HG03196 (cell line): ENCODE measurements around the gene AUTS2.

Experiments used
- ATAC-seq: cut with Tn5 transposase; IDR thresholded peaks from one replicate; pipeline ENCODE4 v1.9.1; 2021; ENCODE audit not compliant: unreplicated experiment

The AUTS2 gene

GRCh38 chr7:70017357-70017756 is 419.1 kb downstream of the AUTS2 start:
- no peak for ATAC-seq

- ATAC-seq = no peak
Observed at GRCh38 chr7:70018700-70019099, 420.4 kb downstream of the AUTS2 start.

GRCh38 chr7:70027867-70028266 is 429.6 kb downstream of the AUTS2 start:
- ATAC-seq = no peak

- ATAC-seq = no peak
Observed at GRCh38 chr7:70028620-70029019, 430.3 kb downstream of the AUTS2 start.

- ATAC-seq = no peak
Observed at GRCh38 chr7:70029993-70030392, 431.7 kb downstream of the AUTS2 start.

- no peak for ATAC-seq
Observed at GRCh38 chr7:70030745-70031144, 432.5 kb downstream of the AUTS2 start.

- no peak for ATAC-seq
Observed at GRCh38 chr7:70031245-70031644, 433.0 kb downstream of the AUTS2 start.

- no peak for ATAC-seq
Observed at GRCh38 chr7:70032649-70033048, 434.4 kb downstream of the AUTS2 start.

GRCh38 chr7:70033226-70033625 is 435.0 kb downstream of the AUTS2 start:
- no peak for ATAC-seq

- ATAC-seq = no peak
Observed at GRCh38 chr7:70034999-70035398, 436.7 kb downstream of the AUTS2 start.

- ATAC-seq = no peak
Observed at GRCh38 chr7:70035519-70035918, 437.2 kb downstream of the AUTS2 start.

- no peak for ATAC-seq
Observed at GRCh38 chr7:70035955-70036354, 437.7 kb downstream of the AUTS2 start.

GRCh38 chr7:70036695-70037094 is 438.4 kb downstream of the AUTS2 start:
- no peak for ATAC-seq

GRCh38 chr7:70037171-70037933 is 439.1 kb downstream of the AUTS2 start:
- no peak for ATAC-seq

GRCh38 chr7:70040051-70040450 is 441.8 kb downstream of the AUTS2 start:
- no peak for ATAC-seq

- no peak for ATAC-seq
Observed at GRCh38 chr7:70040970-70041766, 442.9 kb downstream of the AUTS2 start.

- no peak for ATAC-seq
Observed at GRCh38 chr7:70042533-70042932, 444.3 kb downstream of the AUTS2 start.

- ATAC-seq = no peak
Observed at GRCh38 chr7:70043015-70043538, 444.8 kb downstream of the AUTS2 start.

GRCh38 chr7:70044064-70044463 is 445.8 kb downstream of the AUTS2 start:
- ATAC-seq = no peak

- ATAC-seq = no peak
Observed at GRCh38 chr7:70044525-70044924, 446.2 kb downstream of the AUTS2 start.

- no peak for ATAC-seq
Observed at GRCh38 chr7:70044981-70045380, 446.7 kb downstream of the AUTS2 start.

- no peak for ATAC-seq
Observed at GRCh38 chr7:70047384-70047783, 449.1 kb downstream of the AUTS2 start.
